ENCODE measurements around the gene ADAMTS9. TPM values are rescaled to one million over a fixed set of nuclear protein-coding genes. Genes with fewer than 3 reads are reported as not detected.

ADAMTS9 gene
- total RNA-seq, 1 experiment from 2014 or later: 1.8 TPM

DNA sequence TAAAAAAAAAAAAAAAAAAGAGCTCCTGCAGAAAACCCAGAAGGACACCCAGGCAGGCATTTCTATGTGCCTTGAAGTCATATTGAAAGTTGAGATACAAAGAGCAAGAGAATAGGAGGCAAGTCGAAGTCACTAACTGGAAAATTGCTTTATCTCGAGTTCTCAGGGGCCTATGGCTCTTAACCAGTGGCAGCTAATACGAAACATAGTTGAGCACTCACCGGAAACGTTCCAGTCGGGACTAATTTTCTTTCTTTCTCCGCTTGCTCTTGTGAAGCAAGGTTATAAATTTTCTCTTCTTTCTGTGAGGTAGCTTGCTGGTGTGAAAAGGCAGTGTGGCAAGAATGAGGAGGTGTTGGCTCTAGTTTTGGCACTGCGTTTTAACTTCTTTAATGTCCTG is 181.5 kb downstream of the ADAMTS9 start:
- BruUV-seq (replicated peaks): no TSS peak
- no peak for DNase-seq (ENCODE audit: unreplicated experiment)
- Mint-ChIP-seq H3K27me3 (ENCODE audit: insufficient read depth, unreplicated experiment) (no peaks in the 10 kb centered on the region), H3K27ac (ENCODE audit: low read depth, unreplicated experiment) (no peak overlapping the region), H3K36me3 (ENCODE audit: insufficient read depth, unreplicated experiment) (no peaks in the 10 kb centered on the region), H3K4me3 (ENCODE audit: unreplicated experiment) (no peak overlapping the region), H3K4me1 (ENCODE audit: insufficient read depth, unreplicated experiment) (no peaks in the 10 kb centered on the region), H3K9me3 (ENCODE audit: unreplicated experiment) (no peaks in the 10 kb centered on the region)
- intact Hi-C loops (cut with micrococcal nuclease): no loop called here
- no peak for TF ChIP-seq CTCF (IDR thresholded peaks at IDR 0.05; ENCODE audit: unreplicated experiment)
- ChIA-PET POLR2A (interaction anchor here (0.6 to 0.9 kb wide), 2 partner anchors 12 to 195 kb away, joined by 3 to 4 read pairs; no protein-coding TSS in a partner anchor), CTCF (interaction anchor here (0.5 to 1.1 kb wide), 4 partner anchors 21 to 426 kb away, joined by 3 to 4 read pairs (median 4); no protein-coding TSS in a partner anchor)

GRCh38 chr3:64505419-64505818 is 182.4 kb downstream of the ADAMTS9 start:
- no peaks in the 10 kb centered on the region for H3K27me3 Mint-ChIP-seq (ENCODE audit: insufficient read depth, unreplicated experiment)
- ChIA-PET POLR2A (no interaction called here), CTCF (interaction anchor here (0.5 to 0.9 kb wide), 4 partner anchors 23 to 481 kb away, joined by 3 to 4 read pairs (median 4); no protein-coding TSS in a partner anchor)
- no peak for TF ChIP-seq CTCF (IDR thresholded peaks at IDR 0.05; ENCODE audit: unreplicated experiment)
- no peaks in the 10 kb centered on the region for H3K9me3 Mint-ChIP-seq (ENCODE audit: unreplicated experiment)
- no peaks in the 10 kb centered on the region for H3K36me3 Mint-ChIP-seq (ENCODE audit: insufficient read depth, unreplicated experiment)
- no peak overlapping the region for H3K27ac Mint-ChIP-seq (ENCODE audit: low read depth, unreplicated experiment)
- no peak for DNase-seq (ENCODE audit: unreplicated experiment)
- no peak overlapping the region for H3K4me3 Mint-ChIP-seq (ENCODE audit: unreplicated experiment)
- intact Hi-C loops (cut with micrococcal nuclease): no loop called here
- no TSS peak for BruUV-seq (replicated peaks)
- H3K4me1 Mint-ChIP-seq (ENCODE audit: insufficient read depth, unreplicated experiment): no peaks in the 10 kb centered on the region

- no peaks in the 10 kb centered on the region for H3K9me3 Mint-ChIP-seq (ENCODE audit: unreplicated experiment)
Observed at GRCh38 chr3:64502284-64502683, 185.5 kb downstream of the ADAMTS9 start.

More at GRCh38 chr3:64502284-64502683, 185.5 kb downstream of the ADAMTS9 start:
- H3K27ac Mint-ChIP-seq (ENCODE audit: low read depth, unreplicated experiment): no peak overlapping the region
- no peaks in the 10 kb centered on the region for H3K27me3 Mint-ChIP-seq (ENCODE audit: insufficient read depth, unreplicated experiment)
- POLR2A ChIA-PET: interaction anchor here (0.9 kb wide), 1 partner anchor 27 kb away, joined by 3 read pairs; no protein-coding TSS in a partner anchor
- no peak overlapping the region for H3K4me3 Mint-ChIP-seq (ENCODE audit: unreplicated experiment)
- H3K4me1 Mint-ChIP-seq (ENCODE audit: insufficient read depth, unreplicated experiment): no peaks in the 10 kb centered on the region
- peak; percentile 33 for DNase-seq (ENCODE audit: unreplicated experiment)
- H3K36me3 Mint-ChIP-seq (ENCODE audit: insufficient read depth, unreplicated experiment): no peaks in the 10 kb centered on the region
- CTCF ChIA-PET: interaction anchor here (0.5 to 0.7 kb wide), 2 partner anchors 981 to 1138 kb away, joined by 4 to 5 read pairs; no protein-coding TSS in a partner anchor
- intact Hi-C loops (cut with micrococcal nuclease): no loop called here
- TF ChIP-seq CTCF (IDR thresholded peaks at IDR 0.05; ENCODE audit: unreplicated experiment): no peak
- no TSS peak for BruUV-seq (replicated peaks)

Data from MCF 10A (cell line).